Fibroblast of mammary gland (primary cell): ENCODE data around the gene FBXW8.

Experiments used
- DNase-seq: peaks from one replicate; pipeline ENCODE4 v3.0.0-alpha.2; 2010; ENCODE audit warnings: low read depth
- H3K4me3 ChIP-seq: 2 replicates; pipeline ENCODE4 v1.5.1; 2011; ENCODE audit warnings: low read depth, mild to moderate bottlenecking, low read length, moderate library complexity; ENCODE audit not compliant: control insufficient read depth
- CTCF ChIP-seq: conservative IDR thresholded peaks from 2 replicates; pipeline ENCODE4 v1.5.1; 2011; ENCODE audit warnings: low read depth, low read length, inconsistent platforms; ENCODE audit not compliant: control insufficient read depth, insufficient read depth

FBXW8 gene

GRCh38 chr12:116990971-116991966 is 80.5 kb downstream of the FBXW8 start:
- H3K4me3 ChIP-seq: no peak overlapping the region
- DNase-seq: peak; percentile 35
- no peak for TF ChIP-seq CTCF

GRCh38 chr12:116996093-116996492 is 85.3 kb downstream of the FBXW8 start:
- peak; percentile 12 for DNase-seq
- H3K4me3 ChIP-seq: no peak overlapping the region
- no peak for TF ChIP-seq CTCF

GRCh38 chr12:116996621-116997020 is 85.9 kb downstream of the FBXW8 start:
- TF ChIP-seq CTCF: no peak
- no peak overlapping the region for H3K4me3 ChIP-seq
- peak; percentile 73 for DNase-seq

GRCh38 chr12:116999066-116999465 is 88.3 kb downstream of the FBXW8 start:
- no peak overlapping the region for H3K4me3 ChIP-seq
- TF ChIP-seq CTCF: no peak
- no peak for DNase-seq

- DNase-seq: no peak
- no peak overlapping the region for H3K4me3 ChIP-seq
- TF ChIP-seq CTCF: no peak
Observed at GRCh38 chr12:117000316-117000715, 89.6 kb downstream of the FBXW8 start.

- DNase-seq: peak; percentile 63
- no peak overlapping the region for H3K4me3 ChIP-seq
- TF ChIP-seq CTCF: no peak
Observed at GRCh38 chr12:117002051-117002817, 91.5 kb downstream of the FBXW8 start.
